ENCODE measurements around the gene RHOBTB3.
A peak's percentile ranks its signal among the peaks of the same experiment; 100 is the strongest.

Gene RHOBTB3

GRCh38 chr5:95788493-95788892 lies 57.4 kb downstream of the RHOBTB3 start:
- Mint-ChIP-seq H3K4me1 (peaks cover 7% of the 10 kb centered on the region), H3K4me3 (no peak overlapping the region), H3K36me3 (no peaks in the 10 kb centered on the region), H3K27me3 (no peaks in the 10 kb centered on the region), H3K27ac (no peak overlapping the region), H3K9me3 (no peaks in the 10 kb centered on the region)
- no peak for ATAC-seq

GRCh38 chr5:95791751-95792150 lies 60.6 kb downstream of the RHOBTB3 start:
- no peaks in the 10 kb centered on the region for H3K9me3 Mint-ChIP-seq
- no peak overlapping the region for H3K27ac Mint-ChIP-seq
- no peaks in the 10 kb centered on the region for H3K36me3 Mint-ChIP-seq
- no peaks in the 10 kb centered on the region for H3K27me3 Mint-ChIP-seq
- ATAC-seq: no peak
- H3K4me1 Mint-ChIP-seq: peaks cover 7% of the 10 kb centered on the region
- no peak overlapping the region for H3K4me3 Mint-ChIP-seq

- no peak for ATAC-seq
- no peaks in the 10 kb centered on the region for H3K36me3 Mint-ChIP-seq
- no peak overlapping the region for H3K27ac Mint-ChIP-seq
- peaks cover 7% of the 10 kb centered on the region for H3K4me1 Mint-ChIP-seq
- no peaks in the 10 kb centered on the region for H3K9me3 Mint-ChIP-seq
- H3K27me3 Mint-ChIP-seq: no peaks in the 10 kb centered on the region
- H3K4me3 Mint-ChIP-seq: no peak overlapping the region
These were observed 63.0 kb downstream of the RHOBTB3 start for GRCh38 chr5:95794070-95794516.

GRCh38 chr5:95797301-95797700 lies 66.2 kb downstream of the RHOBTB3 start:
- Mint-ChIP-seq H3K36me3 (no peaks in the 10 kb centered on the region), H3K4me3 (no peak overlapping the region), H3K4me1 (no peaks in the 10 kb centered on the region), H3K27me3 (no peaks in the 10 kb centered on the region), H3K9me3 (no peaks in the 10 kb centered on the region), H3K27ac (no peak overlapping the region)
- no peak for ATAC-seq

GRCh38 chr5:95798048-95798447 lies 66.9 kb downstream of the RHOBTB3 start:
- Mint-ChIP-seq H3K9me3 (no peaks in the 10 kb centered on the region), H3K36me3 (no peaks in the 10 kb centered on the region), H3K27ac (no peak overlapping the region), H3K4me1 (no peaks in the 10 kb centered on the region), H3K27me3 (no peaks in the 10 kb centered on the region), H3K4me3 (no peak overlapping the region)
- ATAC-seq: no peak

GRCh38 chr5:95798545-95798944 lies 67.4 kb downstream of the RHOBTB3 start:
- no peaks in the 10 kb centered on the region for H3K9me3 Mint-ChIP-seq
- no peaks in the 10 kb centered on the region for H3K36me3 Mint-ChIP-seq
- ATAC-seq: no peak
- no peak overlapping the region for H3K4me3 Mint-ChIP-seq
- H3K27me3 Mint-ChIP-seq: no peaks in the 10 kb centered on the region
- H3K27ac Mint-ChIP-seq: no peak overlapping the region
- no peaks in the 10 kb centered on the region for H3K4me1 Mint-ChIP-seq

GRCh38 chr5:95799191-95799835 lies 68.2 kb downstream of the RHOBTB3 start:
- Mint-ChIP-seq H3K27ac (no peak overlapping the region), H3K4me1 (no peaks in the 10 kb centered on the region), H3K4me3 (no peak overlapping the region), H3K36me3 (no peaks in the 10 kb centered on the region), H3K9me3 (no peaks in the 10 kb centered on the region), H3K27me3 (no peaks in the 10 kb centered on the region)
- no peak for ATAC-seq

- no peak for ATAC-seq
- Mint-ChIP-seq H3K9me3 (peaks cover 3% of the 10 kb centered on the region), H3K4me1 (no peaks in the 10 kb centered on the region), H3K27me3 (no peaks in the 10 kb centered on the region), H3K27ac (no peak overlapping the region), H3K4me3 (no peak overlapping the region), H3K36me3 (no peaks in the 10 kb centered on the region)
These were observed 69.4 kb downstream of the RHOBTB3 start for GRCh38 chr5:95800553-95800952.

GRCh38 chr5:95801532-95801931 lies 70.4 kb downstream of the RHOBTB3 start:
- Mint-ChIP-seq H3K27ac (no peak overlapping the region), H3K4me3 (no peak overlapping the region), H3K36me3 (no peaks in the 10 kb centered on the region)

GRCh38 chr5:95801961-95802360 lies 70.8 kb downstream of the RHOBTB3 start:
- no peak for ATAC-seq
- Mint-ChIP-seq H3K4me3 (no peak overlapping the region), H3K36me3 (no peaks in the 10 kb centered on the region), H3K27me3 (no peaks in the 10 kb centered on the region), H3K4me1 (no peaks in the 10 kb centered on the region), H3K9me3 (peaks cover 3% of the 10 kb centered on the region), H3K27ac (no peak overlapping the region)

More at GRCh38 chr5:95801532-95801931, 70.4 kb downstream of the RHOBTB3 start:
- ATAC-seq: no peak
- H3K9me3 Mint-ChIP-seq: peaks cover 3% of the 10 kb centered on the region
- H3K27me3 Mint-ChIP-seq: no peaks in the 10 kb centered on the region
- H3K4me1 Mint-ChIP-seq: no peaks in the 10 kb centered on the region

- Mint-ChIP-seq H3K9me3 (peaks cover 3% of the 10 kb centered on the region), H3K4me1 (peaks cover 9% of the 10 kb centered on the region), H3K27ac (no peak overlapping the region), H3K4me3 (no peak overlapping the region), H3K27me3 (no peaks in the 10 kb centered on the region), H3K36me3 (no peaks in the 10 kb centered on the region)
- ATAC-seq: no peak
These were observed 72.4 kb downstream of the RHOBTB3 start for GRCh38 chr5:95803271-95804148.

GRCh38 chr5:95804736-95805539 lies 73.8 kb downstream of the RHOBTB3 start:
- ATAC-seq: no peak
- H3K4me3 Mint-ChIP-seq: no peak overlapping the region
- H3K27ac Mint-ChIP-seq: no peak overlapping the region
- no peaks in the 10 kb centered on the region for H3K27me3 Mint-ChIP-seq
- H3K9me3 Mint-ChIP-seq: peaks cover 3% of the 10 kb centered on the region
- no peaks in the 10 kb centered on the region for H3K36me3 Mint-ChIP-seq
- peaks cover 23% of the 10 kb centered on the region for H3K4me1 Mint-ChIP-seq

GRCh38 chr5:95806687-95807086 lies 75.6 kb downstream of the RHOBTB3 start:
- H3K27ac Mint-ChIP-seq: no peak overlapping the region
- no peak for ATAC-seq
- no peak overlapping the region for H3K4me3 Mint-ChIP-seq
- peaks cover 41% of the 10 kb centered on the region for H3K4me1 Mint-ChIP-seq
- peaks cover 2% of the 10 kb centered on the region for H3K36me3 Mint-ChIP-seq
- H3K27me3 Mint-ChIP-seq: no peaks in the 10 kb centered on the region
- peaks cover 3% of the 10 kb centered on the region for H3K9me3 Mint-ChIP-seq

GRCh38 chr5:95808013-95808685 lies 77.0 kb downstream of the RHOBTB3 start:
- Mint-ChIP-seq H3K27me3 (no peaks in the 10 kb centered on the region), H3K4me3 (peak overlapping the region; percentile 64), H3K27ac (peak overlapping the region; percentile 90), H3K9me3 (peaks cover 3% of the 10 kb centered on the region), H3K36me3 (peaks cover 7% of the 10 kb centered on the region), H3K4me1 (peaks cover 50% of the 10 kb centered on the region)
- no peak for ATAC-seq

Data from stimulated activated memory B cell treated with anti-CD40 and anti-IgM and Interleukin-4, amounts not matched to agents 10 μg/mL and 1 μg/mL and 100 μg/mL, for 72 hours (primary cell).